Coronary artery (tissue), 2 donors: ENCODE data around the gene CYP3A4.
"Not testable (repeated sequence)": the region's sequence is repeated elsewhere in the genome, so short reads cannot be mapped to it uniquely, and the experiment has no call there.

ENCODE experiments used
- DNase-seq: peaks from one replicate; pipeline ENCODE4 v3.0.0-alpha.2; 2017; ENCODE audit warnings: low spot score
- H3K27ac ChIP-seq, 2 donors: fragments of 200-600 bp; sonication (generic); one replicate each; pipeline ENCODE4 v1.5.1; 2016 to 2019
- H3K4me3 ChIP-seq: fragments of 200-600 bp; sonication (generic); 2 replicates; pipeline ENCODE4 v1.5.1; 2016; ENCODE audit warnings: mild to moderate bottlenecking, moderate library complexity
- CTCF ChIP-seq: fragments of 200-600 bp; sonication (generic); IDR thresholded peaks from one replicate; pipeline ENCODE4 v1.5.1; 2019; ENCODE audit warnings: antibody characterized with exemption

The CYP3A4 gene

DNA sequence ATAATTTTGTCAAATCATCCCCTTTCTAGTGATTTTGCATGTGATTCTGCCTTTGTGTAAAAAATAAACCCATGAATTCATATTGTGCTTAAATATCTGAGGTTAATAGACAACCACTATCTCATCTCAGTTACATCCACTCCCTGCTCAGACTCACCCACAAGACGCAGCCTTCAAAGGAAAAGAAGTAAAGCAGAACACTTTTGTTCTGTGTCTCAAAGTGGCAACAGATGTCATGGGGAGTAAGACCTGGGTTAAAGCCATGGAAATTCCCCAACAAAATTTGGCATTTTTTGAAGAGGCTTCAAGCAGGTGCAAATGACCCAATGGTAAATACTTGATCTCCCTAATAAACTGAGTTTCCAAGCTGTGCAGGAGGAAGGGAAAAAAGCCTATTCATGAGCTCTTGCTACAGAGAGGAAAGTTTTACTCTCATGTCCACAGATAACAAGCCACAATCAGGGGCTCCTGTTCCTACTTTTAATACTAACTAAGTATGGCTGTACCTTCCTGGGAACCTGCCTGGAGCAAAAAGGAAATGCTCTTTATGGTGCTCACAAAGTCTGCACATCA is 53.7 kb downstream of the CYP3A4 start:
- no peak for DNase-seq
- H3K4me3 ChIP-seq, result no peak overlapping the region
- TF ChIP-seq CTCF, result no peak
- H3K27ac ChIP-seq, result no peak overlapping the region

DNA sequence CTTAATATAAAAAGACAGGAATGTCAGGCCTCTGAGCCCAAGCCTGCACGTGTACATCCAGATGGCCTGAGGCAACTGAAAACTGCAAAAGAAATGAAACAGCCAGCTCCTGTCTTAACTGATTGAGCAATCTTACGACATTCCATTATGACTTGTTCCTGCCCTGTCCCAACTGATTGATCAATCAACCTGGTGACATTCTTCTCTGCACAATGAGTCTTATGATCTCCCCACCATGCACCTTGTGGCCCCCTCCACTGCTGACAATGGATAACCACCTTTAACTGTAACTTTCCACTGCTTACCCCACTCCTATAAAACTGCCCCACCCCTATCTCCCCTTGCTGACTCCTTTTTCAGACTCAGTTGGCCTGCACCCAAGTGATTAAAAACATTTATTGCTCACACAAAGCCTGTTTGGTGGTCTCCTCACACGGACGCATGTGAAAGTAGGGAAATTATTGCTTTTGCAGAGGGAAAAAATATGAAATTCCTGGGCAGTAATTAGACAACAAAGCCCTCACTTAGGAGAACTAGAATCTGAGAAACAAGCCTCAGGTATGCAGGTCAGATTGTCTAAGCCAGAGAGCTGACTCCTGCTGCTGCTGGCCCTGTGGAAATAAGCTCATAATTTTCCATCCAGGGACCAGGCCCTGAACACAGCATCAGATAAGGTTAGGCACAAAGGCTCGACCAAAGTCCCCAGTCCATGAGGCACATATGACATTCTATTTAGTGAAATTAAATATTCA is 54.3 kb downstream of the CYP3A4 start:
- no peak for TF ChIP-seq CTCF
- no peak overlapping the region for H3K4me3 ChIP-seq
- no peak overlapping the region for H3K27ac ChIP-seq
- DNase-seq, result no peak

DNA sequence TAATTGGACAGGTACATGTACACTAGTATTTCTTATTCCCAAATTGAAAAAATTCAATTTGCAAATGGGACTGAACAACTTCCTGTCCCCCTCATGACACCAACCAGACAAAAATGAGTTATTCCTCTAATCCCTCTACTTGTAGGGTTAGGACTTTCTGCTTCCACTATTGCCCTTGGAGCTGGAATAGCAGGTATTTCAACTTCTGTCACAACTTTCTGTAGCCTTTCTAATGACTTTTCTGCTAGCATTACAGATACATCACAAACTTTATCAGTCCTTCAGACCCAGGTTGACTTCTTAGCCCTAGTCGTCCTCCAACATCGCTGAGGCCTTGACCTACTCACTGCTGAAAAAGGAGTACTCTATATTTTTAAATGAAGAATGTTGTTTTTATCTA is 55.4 kb downstream of the CYP3A4 start:
- no peak for DNase-seq
- no peak for TF ChIP-seq CTCF
- no peak overlapping the region for H3K27ac ChIP-seq
- no peak overlapping the region for H3K4me3 ChIP-seq

DNA sequence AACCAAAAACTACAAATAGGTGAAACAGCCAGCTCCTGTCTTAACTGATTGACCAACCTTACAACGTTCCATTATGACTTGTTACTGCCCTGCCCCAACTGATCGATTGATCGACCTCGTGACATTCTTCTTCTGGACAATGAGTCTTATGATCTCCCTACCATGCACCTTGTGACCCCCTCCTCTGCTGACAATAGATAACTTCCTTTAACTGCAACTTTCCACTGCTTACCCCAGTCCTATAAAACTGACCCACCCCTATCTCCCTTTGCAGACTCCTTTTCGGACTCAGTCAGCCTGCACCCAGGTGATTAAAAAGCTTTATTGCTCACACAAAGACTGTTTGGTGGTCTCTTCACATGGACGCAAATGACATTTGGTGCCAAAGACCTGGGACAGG is 60.8 kb downstream of the CYP3A4 start:
- not testable (repeated sequence) for H3K27ac ChIP-seq, DNase-seq, H3K4me3 ChIP-seq

- Histone ChIP-seq H3K27ac (no peak overlapping the region), H3K4me3 (no peak overlapping the region)
- TF ChIP-seq CTCF, result no peak
- DNase-seq, result no peak
Measured at GRCh38 chr7:99720800-99721595, 63.0 kb downstream of the CYP3A4 start.

DNA sequence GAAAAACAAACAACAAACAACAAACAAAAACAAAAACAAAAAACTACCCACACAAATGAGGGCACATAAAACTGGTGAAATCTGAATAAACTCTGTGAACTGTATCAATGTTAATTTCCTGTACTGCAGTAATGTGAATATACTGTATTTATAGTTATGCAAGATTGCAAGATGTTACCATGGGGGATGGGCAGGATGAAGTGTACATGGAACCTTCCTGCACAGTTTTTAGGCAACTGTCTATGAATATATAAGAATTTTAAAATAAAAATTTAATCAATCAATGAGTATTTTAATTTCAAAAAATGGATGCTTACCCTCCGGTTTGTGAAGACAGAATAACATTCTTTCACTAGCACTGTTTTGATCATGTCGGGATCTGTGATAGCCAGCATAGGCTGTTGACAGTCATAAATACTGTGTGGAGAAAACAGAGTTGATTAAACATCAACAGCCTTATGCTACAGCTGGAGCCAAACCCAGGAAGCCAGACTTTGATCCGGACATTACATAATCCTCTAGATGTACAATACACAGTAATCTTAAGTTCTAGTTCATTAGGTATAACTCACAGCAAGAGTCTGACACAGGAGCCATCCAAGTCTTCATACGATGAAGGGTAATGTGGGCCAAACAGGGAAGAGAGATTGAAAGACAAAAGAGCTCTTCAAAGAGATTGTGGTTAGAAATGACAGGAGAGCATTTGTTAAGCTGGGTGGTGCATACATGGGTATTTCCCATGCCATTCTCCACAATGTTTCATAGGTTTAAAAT is 63.8 kb downstream of the CYP3A4 start:
- no peak overlapping the region for H3K27ac ChIP-seq
- TF ChIP-seq CTCF, result no peak
- no peak overlapping the region for H3K4me3 ChIP-seq
- DNase-seq, result no peak

DNA sequence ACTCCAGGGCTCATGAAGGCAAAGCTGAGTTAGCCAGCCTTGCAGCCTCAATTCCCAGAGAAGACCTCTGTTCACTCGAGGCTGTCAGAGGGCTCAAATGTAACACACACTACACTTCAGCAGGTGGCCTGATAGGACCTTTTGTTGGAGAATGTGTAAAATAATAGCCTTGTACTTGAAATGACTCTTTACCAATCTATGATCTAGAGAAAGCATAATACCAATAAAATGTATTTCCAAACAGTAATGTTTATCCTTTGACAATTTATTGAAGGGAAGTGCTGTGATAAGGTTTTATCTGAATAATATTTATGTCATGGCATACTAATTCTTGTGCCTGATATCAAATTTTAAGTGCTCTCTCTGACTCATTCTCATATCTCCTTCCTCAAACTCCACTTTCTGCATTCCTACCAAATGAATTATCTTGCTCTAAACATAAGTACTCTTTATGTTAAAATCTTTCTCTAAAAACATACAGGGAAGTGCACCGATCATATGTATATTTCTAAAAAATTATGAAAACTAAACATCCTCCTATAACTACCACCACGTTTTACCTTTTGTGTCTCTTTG is 69.9 kb downstream of the CYP3A4 start:
- Histone ChIP-seq H3K27ac (no peak overlapping the region), H3K4me3 (no peak overlapping the region)
- TF ChIP-seq CTCF, result no peak
- DNase-seq, result no peak
